SK-N-SH (cell line): ENCODE measurements around the gene CBR1. TPM values are rescaled to one million over a fixed set of nuclear protein-coding genes. Genes with fewer than 3 reads are reported as not detected.

Experiments used
- CTCF ChIA-PET: fragments of 300-600, 350-600 bp; formaldehyde crosslinking; extraction: SDS; loops from one replicate; lab custom pipeline; 2021; lab: Yijun Ruan, JAX
- POLR2A ChIA-PET: fragments of 350-600 bp; sonication (Branson Sonifier 250); formaldehyde crosslinking; extraction: SDS; loops from one replicate; lab custom pipeline; 2020; ENCODE audit warnings: antibody characterized with exemption, inconsistent platforms; lab: Yijun Ruan, JAX
- DNase-seq: peaks from one replicate; pipeline ENCODE4 v3.0.0; 2012
- H2AFZ ChIP-seq: fragments of 200-600 bp; sonication (generic); 2 replicates; pipeline ENCODE4 v1.8.1; 2016; ENCODE audit warnings: antibody characterized with exemption, mild to moderate bottlenecking, low read depth
- H3F3A ChIP-seq: fragments of 200-600 bp; sonication (generic); replicated peaks from 2 replicates; pipeline ENCODE3; 2016; ENCODE audit warnings: antibody characterized with exemption, mild to moderate bottlenecking; ENCODE audit not compliant: insufficient read depth
- H3K27ac ChIP-seq, 2 experiments: fragments of 200-500 bp in 1 of 2; fragments of 200-600 bp in 1 of 2; sonication (Bioruptor generic) in 1 of 2; sonication (generic), shearing (Covaris generic) in 1 of 2; 2 replicates each; pipeline versions ENCODE4 v1.5.1 to v1.6.1; 2014 to 2016; ENCODE audit warnings: low read depth in 2 of 2, inconsistent platforms in 1 of 2, low read length in 1 of 2, mild to moderate bottlenecking in 1 of 2, mixed read lengths in 1 of 2
- H3K27me3 ChIP-seq: fragments of 200-600 bp; sonication (generic), shearing (Covaris generic); 2 replicates; pipeline ENCODE4 v1.6.1; 2016; ENCODE audit warnings: mixed run types; ENCODE audit not compliant: insufficient read depth
- H3K36me3 ChIP-seq, 2 experiments: fragments of 200-500 bp in 1 of 2; fragments of 200-600 bp in 1 of 2; sonication (Bioruptor generic) in 1 of 2; sonication (generic) in 1 of 2; replicated peaks in 1 of 2; 2 replicates each; pipeline versions ENCODE3 to v1.5.1; 2014 to 2016; ENCODE audit warnings: low read length in 1 of 2, mild to moderate bottlenecking in 1 of 2; ENCODE audit not compliant: insufficient read depth in 2 of 2, control insufficient read depth in 1 of 2
- H3K4me1 ChIP-seq, 2 experiments: fragments of 200-500 bp in 1 of 2; fragments of 200-600 bp in 1 of 2; sonication (Bioruptor generic) in 1 of 2; sonication (generic), shearing (Covaris generic) in 1 of 2; 2 replicates each; pipeline versions ENCODE4 v1.5.1 to v1.6.1; 2014 to 2016; ENCODE audit warnings: low read depth in 1 of 2, low read length in 1 of 2, mixed run types in 1 of 2; ENCODE audit not compliant: insufficient read depth in 2 of 2, control insufficient read depth in 1 of 2
- H3K4me2 ChIP-seq: fragments of 200-600 bp; sonication (generic), shearing (Covaris generic); 2 replicates; pipeline ENCODE4 v1.6.1; 2017; ENCODE audit warnings: mixed run types
- H3K4me3 ChIP-seq, 2 experiments: fragments of 200-500 bp in 1 of 2; fragments of 200-600 bp in 1 of 2; sonication (Bioruptor generic) in 1 of 2; sonication (generic), shearing (Covaris generic) in 1 of 2; 2 replicates each; pipeline versions ENCODE4 v1.5.1 to v1.8.1; 2014 to 2016; ENCODE audit warnings: low read depth in 2 of 2, inconsistent platforms in 1 of 2, low read length in 1 of 2, mild to moderate bottlenecking in 1 of 2, mixed read lengths in 1 of 2, moderate library complexity in 1 of 2
- H3K79me2 ChIP-seq: fragments of 200-600 bp; sonication (generic); 2 replicates; pipeline ENCODE4 v1.8.1; 2017; ENCODE audit warnings: mild to moderate bottlenecking; ENCODE audit not compliant: insufficient read depth
- H3K9ac ChIP-seq: fragments of 200-600 bp; sonication (generic); 2 replicates; pipeline ENCODE4 v1.6.1; 2017; ENCODE audit warnings: mixed run types
- H3K9me2 ChIP-seq: fragments of 200-600 bp; sonication (generic); 2 replicates; pipeline ENCODE4 v1.6.1; 2017; ENCODE audit warnings: mixed run types
- H3K9me3 ChIP-seq: fragments of 200-600 bp; sonication (generic); 2 replicates; pipeline ENCODE4 v1.6.1; 2017; ENCODE audit warnings: mixed run types, mild to moderate bottlenecking, moderate library complexity
- H4K20me1 ChIP-seq: fragments of 200-600 bp; sonication (generic); 2 replicates; pipeline ENCODE4 v1.6.1; 2017; ENCODE audit warnings: mild to moderate bottlenecking, mixed run types; ENCODE audit not compliant: insufficient read depth
- CHD2 ChIP-seq: fragments of 150-350 bp; IDR thresholded peaks from 2 replicates; pipeline ENCODE4 v1.6.1; 2018; ENCODE audit warnings: low read length; ENCODE audit not compliant: partially characterized antibody
- ELF1 ChIP-seq: IDR thresholded peaks from 2 replicates; pipeline ENCODE4 v1.4.0; 2012
- FOXJ3 ChIP-seq: sonication (generic); formaldehyde crosslinking; IDR thresholded peaks from 2 replicates; pipeline ENCODE4 v1.5.1; 2020; ENCODE audit warnings: mild to moderate bottlenecking, missing genetic modification reagents
- GATA2 ChIP-seq: sonication (generic); formaldehyde crosslinking; IDR thresholded peaks from 2 replicates; pipeline ENCODE4 v1.5.0; 2020; ENCODE audit warnings: mild to moderate bottlenecking, missing genetic modification reagents
- IRF3 ChIP-seq: fragments of 150-350 bp; IDR thresholded peaks from 2 replicates; pipeline ENCODE4 v1.6.1; 2016; ENCODE audit warnings: mild to moderate bottlenecking, low read depth, low read length
- JUND ChIP-seq: IDR thresholded peaks from 2 replicates; pipeline ENCODE4 v1.4.0; 2012
- MAX ChIP-seq: IDR thresholded peaks from 2 replicates; pipeline ENCODE4 v1.4.0; 2012; ENCODE audit warnings: low read depth
- REST ChIP-seq: IDR thresholded peaks from 2 replicates; pipeline ENCODE4 v1.6.1; 2012; ENCODE audit warnings: mild to moderate bottlenecking, low read depth, low read length, moderate library complexity
- RXRA ChIP-seq: IDR thresholded peaks from 2 replicates; pipeline ENCODE4 v1.4.0; 2012; ENCODE audit warnings: low read depth, mild to moderate bottlenecking, borderline replicate concordance
- SIN3A ChIP-seq: IDR thresholded peaks from 2 replicates; pipeline ENCODE4 v1.6.1; 2012; ENCODE audit warnings: low read depth, mild to moderate bottlenecking, low read length, moderate library complexity, borderline replicate concordance
- ZBTB33 ChIP-seq: IDR thresholded peaks from 2 replicates; pipeline ENCODE4 v1.4.0; 2012; ENCODE audit warnings: low read depth, borderline replicate concordance
- whole genome bisulfite sequencing: methylation state at CpG from one replicate; pipeline ENCODE4 v1.1.6; 2017; ENCODE audit warnings: low lambda C conversion rate; 5-methylcytosine and 5-hydroxymethylcytosine counted together
- polyA plus RNA-seq, 3 experiments: library from polyadenylated mRNA; depleted of rRNA; stranded (reverse); fragments of >200 nt; gene quantifications; 2 replicates each; pipeline ENCODE4 v1.2.3, GENCODE V29; 2012
- TF ChIP-seq, protein P1 (sequence below): fragments of 200-600 bp; sonication (generic); IDR thresholded peaks from 2 replicates; pipeline ENCODE4 v1.6.1; 2017; ENCODE audit warnings: antibody characterized with exemption, mild to moderate bottlenecking, moderate library complexity
- TF ChIP-seq, protein P2 (sequence below): fragments of 150-350 bp; IDR thresholded peaks from 2 replicates; pipeline ENCODE4 v1.6.1; 2017; ENCODE audit warnings: antibody characterized with exemption, low read length, low read depth, borderline replicate concordance

The CBR1 gene
- polyA plus RNA-seq, 1 of the 3 experiments (the other 2 are of a cell fraction) = 136 TPM

DNA sequence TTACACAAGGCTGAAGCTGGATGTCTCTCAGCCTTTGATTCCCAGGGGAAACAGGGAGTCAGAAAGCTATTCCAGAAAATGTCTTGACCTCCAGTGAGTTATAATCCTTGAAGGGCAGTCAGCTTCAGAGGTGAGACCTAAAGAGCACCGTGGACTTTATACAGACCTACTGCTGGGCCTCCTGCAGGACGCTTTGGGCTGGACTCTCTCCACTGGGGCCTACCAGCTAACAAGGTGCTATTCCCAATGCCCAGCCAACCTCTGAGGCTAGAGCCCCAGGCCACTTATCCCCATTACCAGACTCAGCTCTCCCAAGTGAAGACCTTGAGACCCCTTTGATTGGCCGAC lies 16.1 kb upstream of the CBR1 start:
- ChIA-PET POLR2A (interaction anchor here (1.1 kb wide), 1 partner anchor 11 kb away, joined by 4 read pairs; no protein-coding TSS in a partner anchor), CTCF (interaction anchor here (0.7 to 0.9 kb wide), 2 partner anchors 18 to 59 kb away, joined by 3 read pairs; no protein-coding TSS in a partner anchor)
- H3K9ac ChIP-seq = no peak overlapping the region
- H3K79me2 ChIP-seq = peaks cover 14% of the 10 kb centered on the region
- no peaks in the 10 kb centered on the region; a peak in 3 of 4 replicates for H3K4me1 ChIP-seq
- H3K27me3 ChIP-seq = no peaks in the 10 kb centered on the region
- H3K27ac ChIP-seq = no peak overlapping the region
- DNase-seq = no peak
- no peak overlapping the region for H3K4me2 ChIP-seq
- peaks cover 3% of the 10 kb centered on the region for H3F3A ChIP-seq
- no peaks in the 10 kb centered on the region for H4K20me1 ChIP-seq
- whole genome bisulfite sequencing = no CpG with 5 or more reads among the region's 3 CpGs
- no peak overlapping the region for H2AFZ ChIP-seq
- H3K4me3 ChIP-seq = no peak overlapping the region
- H3K36me3 ChIP-seq = peaks cover 75 to 83% of the 10 kb centered on the region in 2 experiments
- TF ChIP-seq IRF3 (no peak), FOXJ3 (no peak), CHD2 (no peak), ZBTB33 (no peak), REST (no peak), MAX (no peak), SIN3A (no peak), ELF1 (no peak), RXRA (no peak), GATA2 (CRISPR knock-in tag) (no peak), JUND (no peak)
- TF ChIP-seq, protein P1, sequence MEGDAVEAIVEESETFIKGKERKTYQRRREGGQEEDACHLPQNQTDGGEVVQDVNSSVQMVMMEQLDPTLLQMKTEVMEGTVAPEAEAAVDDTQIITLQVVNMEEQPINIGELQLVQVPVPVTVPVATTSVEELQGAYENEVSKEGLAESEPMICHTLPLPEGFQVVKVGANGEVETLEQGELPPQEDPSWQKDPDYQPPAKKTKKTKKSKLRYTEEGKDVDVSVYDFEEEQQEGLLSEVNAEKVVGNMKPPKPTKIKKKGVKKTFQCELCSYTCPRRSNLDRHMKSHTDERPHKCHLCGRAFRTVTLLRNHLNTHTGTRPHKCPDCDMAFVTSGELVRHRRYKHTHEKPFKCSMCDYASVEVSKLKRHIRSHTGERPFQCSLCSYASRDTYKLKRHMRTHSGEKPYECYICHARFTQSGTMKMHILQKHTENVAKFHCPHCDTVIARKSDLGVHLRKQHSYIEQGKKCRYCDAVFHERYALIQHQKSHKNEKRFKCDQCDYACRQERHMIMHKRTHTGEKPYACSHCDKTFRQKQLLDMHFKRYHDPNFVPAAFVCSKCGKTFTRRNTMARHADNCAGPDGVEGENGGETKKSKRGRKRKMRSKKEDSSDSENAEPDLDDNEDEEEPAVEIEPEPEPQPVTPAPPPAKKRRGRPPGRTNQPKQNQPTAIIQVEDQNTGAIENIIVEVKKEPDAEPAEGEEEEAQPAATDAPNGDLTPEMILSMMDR = no peak
- TF ChIP-seq, protein P2, sequence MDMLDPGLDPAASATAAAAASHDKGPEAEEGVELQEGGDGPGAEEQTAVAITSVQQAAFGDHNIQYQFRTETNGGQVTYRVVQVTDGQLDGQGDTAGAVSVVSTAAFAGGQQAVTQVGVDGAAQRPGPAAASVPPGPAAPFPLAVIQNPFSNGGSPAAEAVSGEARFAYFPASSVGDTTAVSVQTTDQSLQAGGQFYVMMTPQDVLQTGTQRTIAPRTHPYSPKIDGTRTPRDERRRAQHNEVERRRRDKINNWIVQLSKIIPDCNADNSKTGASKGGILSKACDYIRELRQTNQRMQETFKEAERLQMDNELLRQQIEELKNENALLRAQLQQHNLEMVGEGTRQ = no peak
- H3K9me3 ChIP-seq = no peaks in the 10 kb centered on the region
- no peaks in the 10 kb centered on the region for H3K9me2 ChIP-seq
